SKM-1 (cell line): ENCODE results near the gene DNAH9.

Source experiments
- DNase-seq: peaks from one replicate; lab custom pipeline; 2025; ENCODE audit not compliant: unreplicated experiment; lab: John Stamatoyannopoulos, UW

The DNAH9 gene

GRCh38 chr17:11668618-11669017 lies 70.3 kb downstream of the DNAH9 start:
- DNase-seq = no peak

- DNase-seq = no peak
Measured at GRCh38 chr17:11671126-11671525, 72.9 kb downstream of the DNAH9 start.

GRCh38 chr17:11682646-11683045 lies 84.4 kb downstream of the DNAH9 start:
- DNase-seq = no peak

- no peak for DNase-seq
Measured at GRCh38 chr17:11690681-11691080, 92.4 kb downstream of the DNAH9 start.

- no peak for DNase-seq
Measured at GRCh38 chr17:11692688-11693087, 94.4 kb downstream of the DNAH9 start.

GRCh38 chr17:11693284-11693683 lies 95.0 kb downstream of the DNAH9 start:
- no peak for DNase-seq

GRCh38 chr17:11700668-11701067 lies 102.4 kb downstream of the DNAH9 start:
- DNase-seq = no peak

GRCh38 chr17:11701911-11702310 lies 103.6 kb downstream of the DNAH9 start:
- DNase-seq = no peak

- DNase-seq = no peak
Measured at GRCh38 chr17:11704041-11704440, 105.8 kb downstream of the DNAH9 start.

GRCh38 chr17:11705111-11705510 lies 106.8 kb downstream of the DNAH9 start:
- no peak for DNase-seq

- no peak for DNase-seq
Measured at GRCh38 chr17:11707586-11707985, 109.3 kb downstream of the DNAH9 start.

GRCh38 chr17:11712456-11712855 lies 114.2 kb downstream of the DNAH9 start:
- no peak for DNase-seq

- DNase-seq = no peak
Measured at GRCh38 chr17:11719203-11719602, 120.9 kb downstream of the DNAH9 start.

- DNase-seq = no peak
Measured at GRCh38 chr17:11719856-11720255, 121.6 kb downstream of the DNAH9 start.

- no peak for DNase-seq
Measured at GRCh38 chr17:11720816-11721215, 122.5 kb downstream of the DNAH9 start.

- no peak for DNase-seq
Measured at GRCh38 chr17:11730747-11731146, 132.5 kb downstream of the DNAH9 start.

GRCh38 chr17:11736613-11737312 lies 138.5 kb downstream of the DNAH9 start:
- no peak for DNase-seq

- no peak for DNase-seq
Measured at GRCh38 chr17:11737313-11737679, 139.0 kb downstream of the DNAH9 start.

- DNase-seq = no peak
Measured at GRCh38 chr17:11738151-11738550, 139.9 kb downstream of the DNAH9 start.

- DNase-seq = no peak
Measured at GRCh38 chr17:11739351-11739750, 141.1 kb downstream of the DNAH9 start.

GRCh38 chr17:11739848-11740247 lies 141.6 kb downstream of the DNAH9 start:
- no peak for DNase-seq

- DNase-seq = no peak
Measured at GRCh38 chr17:11742886-11743285, 144.6 kb downstream of the DNAH9 start.

- no peak for DNase-seq
Measured at GRCh38 chr17:11744696-11745095, 146.4 kb downstream of the DNAH9 start.
